NCI-H345 treated with DMSO at 0.1 percent for 48 hours (cell line): Measurements from ENCODE around the gene ASPHD2.
"Not testable (repeated sequence)": the region's sequence is repeated elsewhere in the genome, so short reads cannot be mapped to it uniquely, and the experiment has no call there.

Experiments
- DNase-seq: peaks from one replicate; lab custom pipeline; 2025; ENCODE audit not compliant: unreplicated experiment; lab: John Stamatoyannopoulos, UW

Gene ASPHD2

GRCh38 chr22:26428515-26429457, at the start of gene ASPHD2:
TSS of gene ASPHD2 (plus strand) at chr22:26429260. CDS start at chr22:26433616, 4,356 bp downstream.
- peak; percentile 24 for DNase-seq

GRCh38 chr22:26380072-26380830, 48.8 kb upstream of the ASPHD2 start:
- no peak for DNase-seq

GRCh38 chr22:26382782-26383181, 46.3 kb upstream of the ASPHD2 start:
- no peak for DNase-seq

GRCh38 chr22:26383968-26384556, 45.0 kb upstream of the ASPHD2 start:
- no peak for DNase-seq

- no peak for DNase-seq
Observed at GRCh38 chr22:26385164-26385563, 43.9 kb upstream of the ASPHD2 start.

- no peak for DNase-seq
Observed at GRCh38 chr22:26389125-26389524, 39.9 kb upstream of the ASPHD2 start.

GRCh38 chr22:26391091-26391490, 38.0 kb upstream of the ASPHD2 start:
- DNase-seq, result no peak

- no peak for DNase-seq
Observed at GRCh38 chr22:26391623-26392022, 37.4 kb upstream of the ASPHD2 start.

GRCh38 chr22:26393929-26394328, 35.1 kb upstream of the ASPHD2 start:
- DNase-seq, result no peak

GRCh38 chr22:26394777-26395176, 34.3 kb upstream of the ASPHD2 start:
- peak; percentile 46 for DNase-seq

GRCh38 chr22:26395926-26396325, 33.1 kb upstream of the ASPHD2 start:
- peak; percentile 5 for DNase-seq

GRCh38 chr22:26398741-26399153, 30.3 kb upstream of the ASPHD2 start:
- peak; percentile 3 for DNase-seq

GRCh38 chr22:26399289-26399688, 29.8 kb upstream of the ASPHD2 start:
- no peak for DNase-seq

- DNase-seq, result no peak
Observed at GRCh38 chr22:26401726-26402125, 27.3 kb upstream of the ASPHD2 start.

GRCh38 chr22:26404851-26405421, 24.1 kb upstream of the ASPHD2 start:
- no peak for DNase-seq

GRCh38 chr22:26406118-26406517, 22.9 kb upstream of the ASPHD2 start:
- no peak for DNase-seq

- not testable (repeated sequence) for DNase-seq
Observed at GRCh38 chr22:26408562-26409220, 20.4 kb upstream of the ASPHD2 start.

- no peak for DNase-seq
Observed at GRCh38 chr22:26409719-26410335, 19.2 kb upstream of the ASPHD2 start.

GRCh38 chr22:26410386-26410785, 18.7 kb upstream of the ASPHD2 start:
- no peak for DNase-seq

GRCh38 chr22:26414347-26414746, 14.7 kb upstream of the ASPHD2 start:
- no peak for DNase-seq
